Body of pancreas (tissue), 4 donors: ENCODE measurements around the gene CMKLR1.

Source experiments
- POLR2A ChIP-seq, 3 donors: fragments of 450-650 bp; IDR thresholded peaks; one replicate each; pipeline ENCODE4 v1.6.1; 2016; ENCODE audit warnings: antibody characterized with exemption in 3 of 3, mild to moderate bottlenecking in 2 of 3
- TF ChIP-seq, protein P1 (sequence below), 7 experiments: fragments of 450-650 bp in 4 of 7; fragments of 200-600 bp in 3 of 7; sonication (generic) in 3 of 7; IDR thresholded peaks; one replicate each; pipeline ENCODE4 v1.5.1; 2016 to 2019; ENCODE audit warnings: antibody characterized with exemption in 7 of 7

- TF ChIP-seq, protein P1, sequence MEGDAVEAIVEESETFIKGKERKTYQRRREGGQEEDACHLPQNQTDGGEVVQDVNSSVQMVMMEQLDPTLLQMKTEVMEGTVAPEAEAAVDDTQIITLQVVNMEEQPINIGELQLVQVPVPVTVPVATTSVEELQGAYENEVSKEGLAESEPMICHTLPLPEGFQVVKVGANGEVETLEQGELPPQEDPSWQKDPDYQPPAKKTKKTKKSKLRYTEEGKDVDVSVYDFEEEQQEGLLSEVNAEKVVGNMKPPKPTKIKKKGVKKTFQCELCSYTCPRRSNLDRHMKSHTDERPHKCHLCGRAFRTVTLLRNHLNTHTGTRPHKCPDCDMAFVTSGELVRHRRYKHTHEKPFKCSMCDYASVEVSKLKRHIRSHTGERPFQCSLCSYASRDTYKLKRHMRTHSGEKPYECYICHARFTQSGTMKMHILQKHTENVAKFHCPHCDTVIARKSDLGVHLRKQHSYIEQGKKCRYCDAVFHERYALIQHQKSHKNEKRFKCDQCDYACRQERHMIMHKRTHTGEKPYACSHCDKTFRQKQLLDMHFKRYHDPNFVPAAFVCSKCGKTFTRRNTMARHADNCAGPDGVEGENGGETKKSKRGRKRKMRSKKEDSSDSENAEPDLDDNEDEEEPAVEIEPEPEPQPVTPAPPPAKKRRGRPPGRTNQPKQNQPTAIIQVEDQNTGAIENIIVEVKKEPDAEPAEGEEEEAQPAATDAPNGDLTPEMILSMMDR (IDR thresholded peaks at IDR 0.05) = no peak
- no peak for TF ChIP-seq POLR2A (IDR thresholded peaks at IDR 0.05)
Measured at GRCh38 chr12:108326254-108326750, 12.8 kb downstream of the CMKLR1 start.
